Mesenchymal stem cell (in vitro differentiated cells and primary cell): ENCODE data around the gene AREL1. TPM values are rescaled to one million over a fixed set of nuclear protein-coding genes. Genes with fewer than 3 reads are reported as not detected.
"Not testable (repeated sequence)": the region's sequence is repeated elsewhere in the genome, so short reads cannot be mapped to it uniquely, and the experiment has no call there.

ENCODE experiments used
- DNase-seq: peaks from one replicate; pipeline ENCODE4 v3.0.0-alpha.2; 2013
- H2AFZ ChIP-seq: one replicate; pipeline ENCODE4 v1.6.1; 2013; ENCODE audit warnings: low read depth, mild to moderate bottlenecking, control low read depth, inconsistent platforms, low read length, moderate library complexity
- H2AK5ac ChIP-seq: 2 replicates; pipeline ENCODE4 v1.6.1; 2013; ENCODE audit warnings: low read length, moderate library complexity, mild to moderate bottlenecking, inconsistent platforms; ENCODE audit not compliant: severe bottlenecking
- H2BK120ac ChIP-seq: one replicate; pipeline ENCODE4 v1.6.1; 2013; ENCODE audit warnings: low read depth, mild to moderate bottlenecking, inconsistent platforms, low read length, moderate library complexity
- H2BK12ac ChIP-seq, 2 experiments: one replicate each; pipeline ENCODE4 v1.6.1; 2013; ENCODE audit warnings: inconsistent platforms in 2 of 2, low read length in 2 of 2, mild to moderate bottlenecking in 2 of 2, moderate library complexity in 2 of 2, control low read depth in 1 of 2
- H2BK15ac ChIP-seq: one replicate; pipeline ENCODE4 v1.6.1; 2013; ENCODE audit warnings: mild to moderate bottlenecking, low read depth, inconsistent platforms; ENCODE audit not compliant: poor library complexity, severe bottlenecking
- H2BK5ac ChIP-seq: 2 replicates; pipeline ENCODE4 v1.6.1; 2013; ENCODE audit warnings: low read depth, mild to moderate bottlenecking, low read length, control low read depth, inconsistent platforms; ENCODE audit not compliant: poor library complexity, severe bottlenecking
- H3K14ac ChIP-seq, 2 experiments: one replicate each; pipeline ENCODE4 v1.6.1; 2013; ENCODE audit warnings: inconsistent platforms in 2 of 2, low read length in 2 of 2, control low read depth in 1 of 2, mild to moderate bottlenecking in 1 of 2, moderate library complexity in 1 of 2
- H3K18ac ChIP-seq, 2 experiments: one replicate each; pipeline ENCODE4 v1.6.1; 2013; ENCODE audit warnings: inconsistent platforms in 2 of 2, low read length in 2 of 2, control low read depth in 1 of 2, low read depth in 1 of 2, mild to moderate bottlenecking in 1 of 2
- H3K23ac ChIP-seq, 2 experiments: one replicate each; pipeline ENCODE4 v1.6.1; 2013; ENCODE audit warnings: inconsistent platforms in 2 of 2, low read length in 2 of 2, mild to moderate bottlenecking in 2 of 2, moderate library complexity in 2 of 2, control low read depth in 1 of 2
- H3K27ac ChIP-seq: 2 replicates; pipeline ENCODE4 v1.5.1; 2013; ENCODE audit warnings: mild to moderate bottlenecking, moderate library complexity, low read length, control low read depth, inconsistent platforms; ENCODE audit not compliant: poor library complexity, severe bottlenecking
- H3K27me3 ChIP-seq, 2 experiments: 2 replicates each; pipeline versions ENCODE4 v1.6.1 to v1.7.0; 2013; ENCODE audit warnings: low read length in 2 of 2, mild to moderate bottlenecking in 2 of 2, moderate library complexity in 2 of 2, control low read depth in 1 of 2, inconsistent platforms in 1 of 2; ENCODE audit not compliant: control insufficient read depth in 1 of 2, insufficient read depth in 1 of 2
- H3K36me3 ChIP-seq, 2 experiments: 2 replicates each; pipeline versions ENCODE4 v1.6.1 to v1.7.0; 2013; ENCODE audit warnings: low read length in 2 of 2, control low read depth in 1 of 2, inconsistent platforms in 1 of 2, low read depth in 1 of 2, mild to moderate bottlenecking in 1 of 2; ENCODE audit not compliant: insufficient read depth in 2 of 2, control insufficient read depth in 1 of 2
- H3K4ac ChIP-seq, 2 experiments: one replicate each; pipeline ENCODE4 v1.6.1; 2013; ENCODE audit warnings: inconsistent platforms in 2 of 2, low read length in 2 of 2, mild to moderate bottlenecking in 2 of 2, moderate library complexity in 2 of 2, control low read depth in 1 of 2, low read depth in 1 of 2
- H3K4me1 ChIP-seq: 2 replicates; pipeline ENCODE4 v1.6.1; 2013; ENCODE audit warnings: low read depth, low read length, control low read depth; ENCODE audit not compliant: control insufficient read depth, insufficient read depth
- H3K4me2 ChIP-seq: 2 replicates; pipeline ENCODE4 v1.6.1; 2013; ENCODE audit warnings: low read length, mild to moderate bottlenecking, inconsistent platforms; ENCODE audit not compliant: poor library complexity, severe bottlenecking
- H3K4me3 ChIP-seq, 2 experiments: 2 replicates each; pipeline versions ENCODE4 v1.5.1 to v1.7.0; 2013; ENCODE audit warnings: low read length in 2 of 2, mild to moderate bottlenecking in 2 of 2, control low read depth in 1 of 2, low read depth in 1 of 2; ENCODE audit not compliant: insufficient read depth in 1 of 2
- H3K79me1 ChIP-seq: replicated peaks from 2 replicates; pipeline ENCODE4 v1.6.1; 2013; ENCODE audit warnings: mild to moderate bottlenecking, control low read depth, low read length, inconsistent platforms; ENCODE audit not compliant: poor library complexity, severe bottlenecking
- H3K9ac ChIP-seq: 2 replicates; pipeline ENCODE4 v1.7.0; 2013; ENCODE audit warnings: mild to moderate bottlenecking, low read length, moderate library complexity
- H3K9me3 ChIP-seq: 2 replicates; pipeline ENCODE4 v1.7.0; 2013; ENCODE audit warnings: mild to moderate bottlenecking, low read length; ENCODE audit not compliant: control insufficient read depth
- H4K8ac ChIP-seq: one replicate; pipeline ENCODE4 v1.6.1; 2013; ENCODE audit warnings: inconsistent platforms, mild to moderate bottlenecking, low read length, moderate library complexity
- H4K91ac ChIP-seq: one replicate; pipeline ENCODE4 v1.6.1; 2013; ENCODE audit warnings: mild to moderate bottlenecking, low read length, inconsistent platforms
- WGBS: methylation state at CpG from one replicate; pipeline ENCODE4 v1.1.7; 2013; ENCODE audit warnings: mixed read lengths; 5-methylcytosine and 5-hydroxymethylcytosine counted together
- polyA plus RNA-seq, 2 experiments: library from polyadenylated mRNA; stranded (reverse); fragments of 200-250 nt; gene quantifications; one replicate each; pipeline ENCODE4 v1.2.3, GENCODE V29; 2013

Gene AREL1
- 20.3 TPM for polyA plus RNA-seq (2013, experiment 1 of 2)
- polyA plus RNA-seq (2013, experiment 2 of 2), result 20.0 TPM

GRCh38 chr14:74712499-74713394, at the start of gene AREL1, which contains the start of gene FCF1:
Gene AREL1 (minus strand): TSS chr14:74713080. CDS start chr14:74685615, 27,465 bp downstream.
Gene FCF1 (plus strand): TSS chr14:74713144. CDS start chr14:74713198, 54 bp downstream.
- Histone ChIP-seq H2BK120ac (no peak within 1 kb of the TSS), H2BK12ac (no peak within 1 kb of the TSS), H2AFZ (peak within 1 kb of the TSS; percentile 95), H3K4ac (peak within 1 kb of the TSS in 1 of 2 experiments; percentile 67), H3K9me3 (no peaks in the 10 kb centered on the region), H3K36me3 (peaks cover 4 to 33% of the 10 kb centered on the region in 2 experiments), H2AK5ac (peak within 1 kb of the TSS; percentile 88), H3K27ac (peak within 1 kb of the TSS; percentile 23), H3K9ac (peak within 1 kb of the TSS; percentile 95), H3K4me2 (peak within 1 kb of the TSS; percentile 85), H4K91ac (no peak within 1 kb of the TSS), H3K18ac (peak within 1 kb of the TSS in 1 of 2 experiments; percentile 68), H3K14ac (peak within 1 kb of the TSS in 1 of 2 experiments; percentile 89), H2BK15ac (peak within 1 kb of the TSS; percentile 37), H4K8ac (peak within 1 kb of the TSS; percentile 92), H3K4me3 (peak within 1 kb of the TSS; percentile 89 to 93), H3K23ac (no peak within 1 kb of the TSS), H3K27me3 (no peaks in the 10 kb centered on the region), H3K4me1 (peaks cover 2% of the 10 kb centered on the region), H3K79me1 (peaks cover 7% of the 10 kb centered on the region), H2BK5ac (no peak within 1 kb of the TSS)
- DNase-seq, result peak; percentile 96
- under 1% methylated on average over 27 of the region's 31 CpGs for WGBS

- H3K4me2 ChIP-seq, H2AK5ac ChIP-seq, H3K23ac ChIP-seq, H3K14ac ChIP-seq, H3K9me3 ChIP-seq, H2BK12ac ChIP-seq, H3K79me1 ChIP-seq, H4K91ac ChIP-seq, H3K18ac ChIP-seq, DNase-seq, H3K27ac ChIP-seq, H3K4me1 ChIP-seq, H3K4me3 ChIP-seq, H2BK5ac ChIP-seq, H4K8ac ChIP-seq, H3K4ac ChIP-seq, H2BK120ac ChIP-seq, H3K9ac ChIP-seq, H2BK15ac ChIP-seq, H2AFZ ChIP-seq, H3K27me3 ChIP-seq, H3K36me3 ChIP-seq: not testable (repeated sequence)
- WGBS, result 100% methylated on average over 1 of the region's 5 CpGs
Measured at GRCh38 chr14:74758505-74758904, 45.6 kb upstream of the AREL1 start.

- H2BK12ac ChIP-seq, result no peak overlapping the region
- H3K18ac ChIP-seq, result no peak overlapping the region
- H3K23ac ChIP-seq, result no peak overlapping the region
- no peak overlapping the region for H3K4me3 ChIP-seq
- no peak for DNase-seq
- H3K27me3 ChIP-seq, result no peaks in the 10 kb centered on the region
- no peak overlapping the region for H3K14ac ChIP-seq
- H3K4me2 ChIP-seq, result no peak overlapping the region
- no peak overlapping the region for H2BK120ac ChIP-seq
- H3K79me1 ChIP-seq, result no peaks in the 10 kb centered on the region
- H3K27ac ChIP-seq, result no peak overlapping the region
- no peak overlapping the region for H4K91ac ChIP-seq
- H3K4ac ChIP-seq, result no peak overlapping the region
- WGBS, result 94% methylated on average over 1 of the region's 1 CpG
- no peak overlapping the region for H2BK5ac ChIP-seq
- no peak overlapping the region for H2AFZ ChIP-seq
- no peak overlapping the region for H3K9ac ChIP-seq
- no peaks in the 10 kb centered on the region for H3K4me1 ChIP-seq
- no peaks in the 10 kb centered on the region for H3K36me3 ChIP-seq
- no peak overlapping the region for H2BK15ac ChIP-seq
- peaks cover 5% of the 10 kb centered on the region for H3K9me3 ChIP-seq
- H2AK5ac ChIP-seq, result no peak overlapping the region
- H4K8ac ChIP-seq, result no peak overlapping the region
Measured at GRCh38 chr14:74756326-74756725, 43.4 kb upstream of the AREL1 start.

- Histone ChIP-seq H3K18ac (no peak overlapping the region), H3K9ac (no peak overlapping the region), H3K27ac (no peak overlapping the region), H3K4me3 (no peak overlapping the region), H2AK5ac (no peak overlapping the region), H4K91ac (no peak overlapping the region), H3K27me3 (no peaks in the 10 kb centered on the region), H3K4me2 (no peak overlapping the region), H3K23ac (no peak overlapping the region), H2BK120ac (no peak overlapping the region), H2BK12ac (no peak overlapping the region), H4K8ac (no peak overlapping the region), H3K79me1 (no peaks in the 10 kb centered on the region), H3K36me3 (no peaks in the 10 kb centered on the region), H3K14ac (no peak overlapping the region), H2AFZ (no peak overlapping the region), H2BK15ac (no peak overlapping the region), H3K4me1 (no peaks in the 10 kb centered on the region), H3K9me3 (peaks cover 5% of the 10 kb centered on the region), H3K4ac (no peak overlapping the region), H2BK5ac (no peak overlapping the region)
- whole genome bisulfite sequencing, result 92% methylated on average over 7 of the region's 7 CpGs
- DNase-seq, result no peak
Measured at GRCh38 chr14:74754899-74755298, 42.0 kb upstream of the AREL1 start.
